ENCODE data around the gene ZBTB20.

Gene ZBTB20

DNA sequence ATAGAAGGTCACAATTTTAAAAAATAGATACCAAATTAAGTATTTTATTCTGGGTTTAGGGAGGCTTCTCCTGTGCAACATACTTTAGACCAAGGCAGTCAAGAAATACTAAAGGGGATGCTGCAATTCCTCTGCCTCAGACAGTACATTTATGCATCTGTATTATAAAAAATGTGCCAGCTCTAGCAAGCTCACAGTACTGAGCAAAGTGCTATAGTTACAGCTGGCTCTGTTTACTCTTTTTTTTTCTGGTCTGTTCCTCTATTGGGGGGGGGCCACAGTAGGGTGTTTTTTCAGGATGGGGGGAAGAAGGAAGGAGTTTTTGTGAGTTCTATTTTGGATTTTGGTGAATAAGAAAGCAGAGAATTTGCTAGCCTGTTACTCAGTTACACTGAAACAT lies 668.3 kb downstream of the ZBTB20 start:
- no peaks in the 10 kb centered on the region for H3K79me2 ChIP-seq (ENCODE audit: insufficient read depth, low read length)

DNA sequence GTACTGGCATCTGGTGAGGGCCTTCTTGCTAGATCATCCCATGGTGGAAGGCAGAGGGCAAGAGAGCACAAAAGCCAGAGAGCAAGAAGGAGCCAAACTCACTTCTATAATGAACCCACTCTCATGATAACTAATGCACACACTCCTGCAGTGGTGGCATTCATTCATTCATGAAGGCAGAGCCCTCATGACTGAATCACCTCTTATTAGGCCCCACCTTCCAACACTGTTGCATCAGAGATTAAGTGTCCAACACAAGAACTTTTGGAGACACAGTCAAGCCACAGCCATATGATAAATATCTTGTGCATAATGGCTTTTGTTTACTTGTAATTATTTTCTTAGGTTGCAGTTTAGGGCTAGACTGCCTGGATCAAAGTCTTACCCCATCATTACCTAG lies 670.6 kb downstream of the ZBTB20 start:
- Histone ChIP-seq H3K36me3 (ENCODE audit: insufficient read depth, low read length) (no peaks in the 10 kb centered on the region), H4K20me1 (ENCODE audit: insufficient read depth, low read length) (no peaks in the 10 kb centered on the region), H3K27me3 (ENCODE audit: insufficient read depth, low read length, poor library complexity) (no peaks in the 10 kb centered on the region), H3K9ac (ENCODE audit: low read depth, low read length) (no peak overlapping the region), H2AFZ (ENCODE audit: low read depth, low read length) (no peak overlapping the region), H3K9me3 (ENCODE audit: insufficient read depth, low read length, severe bottlenecking) (no peaks in the 10 kb centered on the region), H3K79me2 (ENCODE audit: insufficient read depth, low read length) (no peaks in the 10 kb centered on the region), H3K4me1 (ENCODE audit: insufficient read depth, low read length) (peaks cover 6% of the 10 kb centered on the region), H3K4me2 (ENCODE audit: insufficient read depth, low read length) (no peak overlapping the region), H3K27ac (ENCODE audit: low read length) (no peak overlapping the region), H3K4me3 (ENCODE audit: low read depth in 1 of 2, low read length in 2 of 2) (no peak overlapping the region)
- no peak for DNase-seq
- ATAC-seq (ENCODE audit: insufficient read depth, low read depth) = no peak
- no peak for TF ChIP-seq EZH2 (IDR thresholded peaks at IDR 0.05; ENCODE audit: borderline replicate concordance, low read depth, low read length, severe bottlenecking)
- TF ChIP-seq, protein P1, sequence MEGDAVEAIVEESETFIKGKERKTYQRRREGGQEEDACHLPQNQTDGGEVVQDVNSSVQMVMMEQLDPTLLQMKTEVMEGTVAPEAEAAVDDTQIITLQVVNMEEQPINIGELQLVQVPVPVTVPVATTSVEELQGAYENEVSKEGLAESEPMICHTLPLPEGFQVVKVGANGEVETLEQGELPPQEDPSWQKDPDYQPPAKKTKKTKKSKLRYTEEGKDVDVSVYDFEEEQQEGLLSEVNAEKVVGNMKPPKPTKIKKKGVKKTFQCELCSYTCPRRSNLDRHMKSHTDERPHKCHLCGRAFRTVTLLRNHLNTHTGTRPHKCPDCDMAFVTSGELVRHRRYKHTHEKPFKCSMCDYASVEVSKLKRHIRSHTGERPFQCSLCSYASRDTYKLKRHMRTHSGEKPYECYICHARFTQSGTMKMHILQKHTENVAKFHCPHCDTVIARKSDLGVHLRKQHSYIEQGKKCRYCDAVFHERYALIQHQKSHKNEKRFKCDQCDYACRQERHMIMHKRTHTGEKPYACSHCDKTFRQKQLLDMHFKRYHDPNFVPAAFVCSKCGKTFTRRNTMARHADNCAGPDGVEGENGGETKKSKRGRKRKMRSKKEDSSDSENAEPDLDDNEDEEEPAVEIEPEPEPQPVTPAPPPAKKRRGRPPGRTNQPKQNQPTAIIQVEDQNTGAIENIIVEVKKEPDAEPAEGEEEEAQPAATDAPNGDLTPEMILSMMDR (IDR thresholded peaks at IDR 0.05; ENCODE audit: borderline replicate concordance, extremely low read depth, low read length, poor library complexity, severe bottlenecking) = no peak

More for the DNA sequence above, 668.3 kb downstream of the ZBTB20 start:
- Histone ChIP-seq H3K4me1 (ENCODE audit: insufficient read depth, low read length) (peaks cover 7% of the 10 kb centered on the region), H3K4me2 (ENCODE audit: insufficient read depth, low read length) (no peak overlapping the region), H3K36me3 (ENCODE audit: insufficient read depth, low read length) (no peaks in the 10 kb centered on the region), H3K9me3 (ENCODE audit: insufficient read depth, low read length, severe bottlenecking) (no peaks in the 10 kb centered on the region), H4K20me1 (ENCODE audit: insufficient read depth, low read length) (no peaks in the 10 kb centered on the region), H2AFZ (ENCODE audit: low read depth, low read length) (no peak overlapping the region), H3K27me3 (ENCODE audit: insufficient read depth, low read length, poor library complexity) (no peaks in the 10 kb centered on the region), H3K9ac (ENCODE audit: low read depth, low read length) (no peak overlapping the region), H3K4me3 (ENCODE audit: low read depth in 1 of 2, low read length in 2 of 2) (no peak overlapping the region), H3K27ac (ENCODE audit: low read length) (no peak overlapping the region)
- no peak for TF ChIP-seq EZH2 (IDR thresholded peaks at IDR 0.05; ENCODE audit: borderline replicate concordance, low read depth, low read length, severe bottlenecking)
- TF ChIP-seq, protein P1 (IDR thresholded peaks at IDR 0.05; ENCODE audit: borderline replicate concordance, extremely low read depth, low read length, poor library complexity, severe bottlenecking) = no peak
- DNase-seq (no peak), ATAC-seq (ENCODE audit: insufficient read depth, low read depth) (no peak)

DNA sequence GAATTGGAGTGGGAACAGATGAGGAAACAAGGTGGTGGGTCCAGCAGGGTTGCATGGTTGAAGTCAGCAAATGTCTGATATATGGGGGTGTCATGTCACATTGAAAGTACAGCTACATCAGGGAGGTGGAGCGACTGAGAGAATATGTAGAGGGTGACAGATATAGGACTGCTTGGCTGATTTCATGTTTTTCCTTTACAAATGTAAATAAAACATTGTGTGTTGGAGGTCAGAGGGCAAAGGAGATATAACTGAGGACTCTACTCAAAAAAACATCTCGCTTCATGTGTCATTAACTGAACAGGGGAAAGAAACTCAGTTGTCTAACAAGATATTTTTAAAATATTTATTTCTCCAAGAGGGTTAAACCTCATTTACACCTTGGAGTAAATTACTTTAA lies 675.6 kb downstream of the ZBTB20 start:
- no peak overlapping the region for H2AFZ ChIP-seq (ENCODE audit: low read depth, low read length)
- H3K4me1 ChIP-seq (ENCODE audit: insufficient read depth, low read length) = no peaks in the 10 kb centered on the region
- no peaks in the 10 kb centered on the region for H3K27me3 ChIP-seq (ENCODE audit: insufficient read depth, low read length, poor library complexity)
- H3K27ac ChIP-seq (ENCODE audit: low read length) = no peak overlapping the region
- no peaks in the 10 kb centered on the region for H4K20me1 ChIP-seq (ENCODE audit: insufficient read depth, low read length)
- ATAC-seq (ENCODE audit: insufficient read depth, low read depth) = no peak
- no peak overlapping the region for H3K9ac ChIP-seq (ENCODE audit: low read depth, low read length)
- no peaks in the 10 kb centered on the region for H3K79me2 ChIP-seq (ENCODE audit: insufficient read depth, low read length)
- no peaks in the 10 kb centered on the region for H3K9me3 ChIP-seq (ENCODE audit: insufficient read depth, low read length, severe bottlenecking)
- H3K36me3 ChIP-seq (ENCODE audit: insufficient read depth, low read length) = no peaks in the 10 kb centered on the region
- no peak for TF ChIP-seq EZH2 (IDR thresholded peaks at IDR 0.05; ENCODE audit: borderline replicate concordance, low read depth, low read length, severe bottlenecking)
- TF ChIP-seq, protein P1 (IDR thresholded peaks at IDR 0.05; ENCODE audit: borderline replicate concordance, extremely low read depth, low read length, poor library complexity, severe bottlenecking) = no peak
- no peak for DNase-seq
- no peak overlapping the region for H3K4me3 ChIP-seq (ENCODE audit: low read depth in 1 of 2, low read length in 2 of 2)
- no peak overlapping the region for H3K4me2 ChIP-seq (ENCODE audit: insufficient read depth, low read length)

DNA sequence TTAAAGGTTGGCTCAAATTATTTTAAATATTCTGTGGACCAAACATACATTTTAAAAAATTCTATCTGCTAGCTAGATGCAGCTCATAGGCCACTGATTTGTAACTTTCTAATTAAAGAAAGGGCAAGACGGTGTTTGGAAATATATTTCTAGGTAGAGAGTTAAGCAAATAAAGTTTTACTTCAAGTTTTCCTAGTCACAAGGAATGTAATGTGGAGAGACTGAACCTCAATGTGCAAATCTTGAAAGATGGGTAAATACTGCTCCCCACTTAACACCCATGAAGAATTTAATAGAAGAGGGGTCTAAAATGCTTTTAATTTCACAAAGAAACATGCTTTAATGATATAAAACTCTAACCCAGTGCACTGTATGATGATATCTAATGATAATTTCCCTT lies 678.0 kb downstream of the ZBTB20 start:
- no peak for DNase-seq
- no peaks in the 10 kb centered on the region for H3K79me2 ChIP-seq (ENCODE audit: insufficient read depth, low read length)
- H3K4me1 ChIP-seq (ENCODE audit: insufficient read depth, low read length) = no peaks in the 10 kb centered on the region
- no peaks in the 10 kb centered on the region for H4K20me1 ChIP-seq (ENCODE audit: insufficient read depth, low read length)
- no peak overlapping the region for H3K4me3 ChIP-seq (ENCODE audit: low read depth in 1 of 2, low read length in 2 of 2)
- H2AFZ ChIP-seq (ENCODE audit: low read depth, low read length) = no peak overlapping the region
- ATAC-seq (ENCODE audit: insufficient read depth, low read depth) = no peak
- H3K27me3 ChIP-seq (ENCODE audit: insufficient read depth, low read length, poor library complexity) = no peaks in the 10 kb centered on the region
- no peak overlapping the region for H3K27ac ChIP-seq (ENCODE audit: low read length)
- no peak overlapping the region for H3K9ac ChIP-seq (ENCODE audit: low read depth, low read length)
- H3K9me3 ChIP-seq (ENCODE audit: insufficient read depth, low read length, severe bottlenecking) = no peaks in the 10 kb centered on the region
- no peaks in the 10 kb centered on the region for H3K36me3 ChIP-seq (ENCODE audit: insufficient read depth, low read length)
- no peak overlapping the region for H3K4me2 ChIP-seq (ENCODE audit: insufficient read depth, low read length)
- no peak for TF ChIP-seq EZH2 (IDR thresholded peaks at IDR 0.05; ENCODE audit: borderline replicate concordance, low read depth, low read length, severe bottlenecking)
- TF ChIP-seq, protein P1 (IDR thresholded peaks at IDR 0.05; ENCODE audit: borderline replicate concordance, extremely low read depth, low read length, poor library complexity, severe bottlenecking) = no peak

Measured in DND-41 (cell line).